ENCODE data around the gene PLAC1. TPM values are rescaled to one million over a fixed set of nuclear protein-coding genes. Genes with fewer than 3 reads are reported as not detected.

The PLAC1 gene
- total RNA-seq, 1 experiment from 2014 or later, result 0.34 TPM

DNA sequence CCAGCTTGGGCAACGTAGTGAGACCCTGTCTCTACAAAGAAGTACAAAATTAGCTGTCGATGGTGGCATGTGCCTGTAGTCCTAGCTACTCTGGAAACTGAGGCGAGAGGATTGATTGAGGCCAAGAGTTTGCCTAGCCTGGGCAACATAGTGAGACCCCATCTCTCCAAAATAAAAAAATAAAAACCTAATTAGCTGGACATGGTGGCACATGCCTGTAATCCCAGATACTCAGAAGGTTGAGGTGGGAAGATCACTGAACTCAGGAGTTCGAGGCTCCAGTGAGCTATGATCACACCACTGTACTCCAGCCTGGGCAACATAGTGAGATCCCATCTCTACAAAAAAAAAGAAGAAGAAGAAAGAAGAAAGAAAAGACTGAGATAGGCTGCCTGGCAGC lies 17.4 kb downstream of the PLAC1 start:
- Histone ChIP-seq H3K9me2 (ENCODE audit: insufficient read depth) (no peaks in the 10 kb centered on the region), H3K4me2 (ENCODE audit: low read length) (no peak overlapping the region), H3K9me3 (ENCODE audit: control insufficient read depth in 1 of 2, insufficient read depth in 1 of 2, low read depth in 1 of 2, low read length in 2 of 2) (no peaks in the 10 kb centered on the region), H3K79me2 (ENCODE audit: insufficient read depth, low read length) (no peaks in the 10 kb centered on the region), H2AFZ (ENCODE audit: low read depth, low read length, poor library complexity, severe bottlenecking) (no peak overlapping the region), H3K4me3 (replicated peaks in 1 of 2; ENCODE audit: low read depth in 1 of 2, low read length in 2 of 2) (no peak overlapping the region), H4K20me1 (ENCODE audit: insufficient read depth) (no peaks in the 10 kb centered on the region), H3K9ac (ENCODE audit: low read length) (no peak overlapping the region), H3K36me3 (ENCODE audit: control insufficient read depth in 1 of 2, insufficient read depth in 2 of 2, low read length in 2 of 2) (no peaks in the 10 kb centered on the region), H3K27me3 (ENCODE audit: insufficient read depth, low read length) (no peaks in the 10 kb centered on the region), H3K4me1 (ENCODE audit: control insufficient read depth in 1 of 2, insufficient read depth in 2 of 2, low read length in 2 of 2) (no peaks in the 10 kb centered on the region), H3K27ac (ENCODE audit: low read depth, low read length) (no peak overlapping the region)
- no peak for DNase-seq (ENCODE audit: low read depth, low spot score)
- BruUV-seq (replicated peaks), result no TSS peak
- RAD21 ChIA-PET (ENCODE audit: low non-redundant PET in 1 of 2, low total read pairs in 2 of 2, uncharacterized antibody in 2 of 2, unreplicated experiment in 2 of 2), result no interaction called here
- ATAC-seq, result no peak
- POLR2A ChIA-PET, result no interaction called here
- CTCF ChIA-PET, result no interaction called here
- TF ChIP-seq ATF3 (IDR thresholded peaks at IDR 0.05) (no peak), TCF7L2 (IDR thresholded peaks at IDR 0.05; ENCODE audit: borderline replicate concordance, extremely low read depth, insufficient read depth, insufficient read length) (no peak), EGR1 (IDR thresholded peaks at IDR 0.05; ENCODE audit: low read depth) (no peak), SP1 (IDR thresholded peaks at IDR 0.05; ENCODE audit: low read depth) (no peak), SIN3A (IDR thresholded peaks at IDR 0.05; ENCODE audit: low read depth) (no peak)
- TF ChIP-seq, protein P1, sequence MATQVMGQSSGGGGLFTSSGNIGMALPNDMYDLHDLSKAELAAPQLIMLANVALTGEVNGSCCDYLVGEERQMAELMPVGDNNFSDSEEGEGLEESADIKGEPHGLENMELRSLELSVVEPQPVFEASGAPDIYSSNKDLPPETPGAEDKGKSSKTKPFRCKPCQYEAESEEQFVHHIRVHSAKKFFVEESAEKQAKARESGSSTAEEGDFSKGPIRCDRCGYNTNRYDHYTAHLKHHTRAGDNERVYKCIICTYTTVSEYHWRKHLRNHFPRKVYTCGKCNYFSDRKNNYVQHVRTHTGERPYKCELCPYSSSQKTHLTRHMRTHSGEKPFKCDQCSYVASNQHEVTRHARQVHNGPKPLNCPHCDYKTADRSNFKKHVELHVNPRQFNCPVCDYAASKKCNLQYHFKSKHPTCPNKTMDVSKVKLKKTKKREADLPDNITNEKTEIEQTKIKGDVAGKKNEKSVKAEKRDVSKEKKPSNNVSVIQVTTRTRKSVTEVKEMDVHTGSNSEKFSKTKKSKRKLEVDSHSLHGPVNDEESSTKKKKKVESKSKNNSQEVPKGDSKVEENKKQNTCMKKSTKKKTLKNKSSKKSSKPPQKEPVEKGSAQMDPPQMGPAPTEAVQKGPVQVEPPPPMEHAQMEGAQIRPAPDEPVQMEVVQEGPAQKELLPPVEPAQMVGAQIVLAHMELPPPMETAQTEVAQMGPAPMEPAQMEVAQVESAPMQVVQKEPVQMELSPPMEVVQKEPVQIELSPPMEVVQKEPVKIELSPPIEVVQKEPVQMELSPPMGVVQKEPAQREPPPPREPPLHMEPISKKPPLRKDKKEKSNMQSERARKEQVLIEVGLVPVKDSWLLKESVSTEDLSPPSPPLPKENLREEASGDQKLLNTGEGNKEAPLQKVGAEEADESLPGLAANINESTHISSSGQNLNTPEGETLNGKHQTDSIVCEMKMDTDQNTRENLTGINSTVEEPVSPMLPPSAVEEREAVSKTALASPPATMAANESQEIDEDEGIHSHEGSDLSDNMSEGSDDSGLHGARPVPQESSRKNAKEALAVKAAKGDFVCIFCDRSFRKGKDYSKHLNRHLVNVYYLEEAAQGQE (IDR thresholded peaks at IDR 0.05; ENCODE audit: low read depth), result no peak
- intact Hi-C loops (cut with micrococcal nuclease), result no loop called here

GRCh38 chrX:134636851-134637250 lies 21.4 kb downstream of the PLAC1 start:
- H3K27me3 ChIP-seq (ENCODE audit: insufficient read depth, low read length), result no peaks in the 10 kb centered on the region
- no peak overlapping the region for H2AFZ ChIP-seq (ENCODE audit: low read depth, low read length, poor library complexity, severe bottlenecking)
- H3K4me2 ChIP-seq (ENCODE audit: low read length), result no peak overlapping the region
- ATAC-seq, result no peak
- intact Hi-C loops (cut with micrococcal nuclease), result no loop called here
- DNase-seq (ENCODE audit: low read depth, low spot score), result no peak
- H3K9ac ChIP-seq (ENCODE audit: low read length), result no peak overlapping the region
- no peaks in the 10 kb centered on the region for H3K4me1 ChIP-seq (ENCODE audit: control insufficient read depth in 1 of 2, insufficient read depth in 2 of 2, low read length in 2 of 2)
- H3K9me3 ChIP-seq (ENCODE audit: control insufficient read depth in 1 of 2, insufficient read depth in 1 of 2, low read depth in 1 of 2, low read length in 2 of 2), result no peaks in the 10 kb centered on the region
- no peaks in the 10 kb centered on the region for H3K79me2 ChIP-seq (ENCODE audit: insufficient read depth, low read length)
- H3K4me3 ChIP-seq (replicated peaks in 1 of 2; ENCODE audit: low read depth in 1 of 2, low read length in 2 of 2), result no peak overlapping the region
- no peaks in the 10 kb centered on the region for H3K9me2 ChIP-seq (ENCODE audit: insufficient read depth)
- CTCF ChIA-PET, result no interaction called here
- no TSS peak for BruUV-seq (replicated peaks)
- RAD21 ChIA-PET (ENCODE audit: low non-redundant PET in 1 of 2, low total read pairs in 2 of 2, uncharacterized antibody in 2 of 2, unreplicated experiment in 2 of 2), result no interaction called here
- no peaks in the 10 kb centered on the region for H3K36me3 ChIP-seq (ENCODE audit: control insufficient read depth in 1 of 2, insufficient read depth in 2 of 2, low read length in 2 of 2)
- no peaks in the 10 kb centered on the region for H4K20me1 ChIP-seq (ENCODE audit: insufficient read depth)
- no peak overlapping the region for H3K27ac ChIP-seq (ENCODE audit: low read depth, low read length)
- POLR2A ChIA-PET, result interaction anchor here (0.6 kb wide), 1 partner anchor 48 kb away, joined by 3 read pairs; no protein-coding TSS in a partner anchor
- TF ChIP-seq SIN3A (IDR thresholded peaks at IDR 0.05; ENCODE audit: low read depth) (no peak), ATF3 (IDR thresholded peaks at IDR 0.05) (no peak), EZH2 (IDR thresholded peaks at IDR 0.05) (no peak), POLR2A (IDR thresholded peaks at IDR 0.05; ENCODE audit: borderline replicate concordance, extremely low read depth, insufficient read depth, insufficient read length) (no peak), SP1 (IDR thresholded peaks at IDR 0.05; ENCODE audit: low read depth) (no peak), CBX3 (IDR thresholded peaks at IDR 0.05; ENCODE audit: low read depth) (no peak), MAX (IDR thresholded peaks at IDR 0.05) (no peak), TCF7L2 (IDR thresholded peaks at IDR 0.05; ENCODE audit: borderline replicate concordance, extremely low read depth, insufficient read depth, insufficient read length) (no peak)
- TF ChIP-seq, protein P2, sequence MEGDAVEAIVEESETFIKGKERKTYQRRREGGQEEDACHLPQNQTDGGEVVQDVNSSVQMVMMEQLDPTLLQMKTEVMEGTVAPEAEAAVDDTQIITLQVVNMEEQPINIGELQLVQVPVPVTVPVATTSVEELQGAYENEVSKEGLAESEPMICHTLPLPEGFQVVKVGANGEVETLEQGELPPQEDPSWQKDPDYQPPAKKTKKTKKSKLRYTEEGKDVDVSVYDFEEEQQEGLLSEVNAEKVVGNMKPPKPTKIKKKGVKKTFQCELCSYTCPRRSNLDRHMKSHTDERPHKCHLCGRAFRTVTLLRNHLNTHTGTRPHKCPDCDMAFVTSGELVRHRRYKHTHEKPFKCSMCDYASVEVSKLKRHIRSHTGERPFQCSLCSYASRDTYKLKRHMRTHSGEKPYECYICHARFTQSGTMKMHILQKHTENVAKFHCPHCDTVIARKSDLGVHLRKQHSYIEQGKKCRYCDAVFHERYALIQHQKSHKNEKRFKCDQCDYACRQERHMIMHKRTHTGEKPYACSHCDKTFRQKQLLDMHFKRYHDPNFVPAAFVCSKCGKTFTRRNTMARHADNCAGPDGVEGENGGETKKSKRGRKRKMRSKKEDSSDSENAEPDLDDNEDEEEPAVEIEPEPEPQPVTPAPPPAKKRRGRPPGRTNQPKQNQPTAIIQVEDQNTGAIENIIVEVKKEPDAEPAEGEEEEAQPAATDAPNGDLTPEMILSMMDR (IDR thresholded peaks at IDR 0.05 in 2 of 3, conservative IDR thresholded peaks at IDR 0.05 in 1 of 3; ENCODE audit: borderline replicate concordance in 1 of 3, insufficient read depth in 1 of 3, low read depth in 2 of 3, low read length in 2 of 3), result no peak
